Type B pancreatic cell (in vitro differentiated cells): ENCODE measurements around the gene ASCL5. TPM values are rescaled to one million over a fixed set of nuclear protein-coding genes. Genes with fewer than 3 reads are reported as not detected.

Experiments
- DNase-seq: peaks from one replicate; pipeline ENCODE4 v3.0.0; 2021; ENCODE audit warnings: mixed read lengths; ENCODE audit not compliant: unreplicated experiment; ENCODE audit errors: extremely low spot score
- H3K27ac Mint-ChIP-seq: 2 replicates; pipeline ENCODE4 v1.8.0; 2021; ENCODE audit warnings: mild to moderate bottlenecking, mixed read lengths
- H3K27me3 Mint-ChIP-seq: 2 replicates; pipeline ENCODE4 v1.8.0; 2021; ENCODE audit warnings: mixed read lengths
- H3K36me3 Mint-ChIP-seq: 2 replicates; pipeline ENCODE4 v1.8.0; 2021; ENCODE audit warnings: mixed read lengths
- H3K4me1 Mint-ChIP-seq: one replicate; pipeline ENCODE4 v1.8.0; 2021; ENCODE audit warnings: mixed read lengths; ENCODE audit not compliant: unreplicated experiment
- H3K4me3 Mint-ChIP-seq: 2 replicates; pipeline ENCODE4 v1.8.0; 2021; ENCODE audit warnings: mild to moderate bottlenecking, mixed read lengths
- H3K9me3 Mint-ChIP-seq: 2 replicates; pipeline ENCODE4 v1.8.0; 2021; ENCODE audit warnings: mixed read lengths
- total RNA-seq: library from RNA; stranded (reverse); gene quantifications from 2 replicates; pipeline ENCODE4 v1.2.1, GENCODE V29; 2021; ENCODE audit warnings: low replicate concordance
- TF ChIP-seq, protein P1 (sequence below): fragments of 200-600 bp; sonication (generic); conservative IDR thresholded peaks from 2 replicates; pipeline ENCODE4 v1.5.0; 2021; ENCODE audit warnings: antibody characterized with exemption, mild to moderate bottlenecking

Gene ASCL5
- total RNA-seq, 1 donor from 2014 or later = not detected

DNA sequence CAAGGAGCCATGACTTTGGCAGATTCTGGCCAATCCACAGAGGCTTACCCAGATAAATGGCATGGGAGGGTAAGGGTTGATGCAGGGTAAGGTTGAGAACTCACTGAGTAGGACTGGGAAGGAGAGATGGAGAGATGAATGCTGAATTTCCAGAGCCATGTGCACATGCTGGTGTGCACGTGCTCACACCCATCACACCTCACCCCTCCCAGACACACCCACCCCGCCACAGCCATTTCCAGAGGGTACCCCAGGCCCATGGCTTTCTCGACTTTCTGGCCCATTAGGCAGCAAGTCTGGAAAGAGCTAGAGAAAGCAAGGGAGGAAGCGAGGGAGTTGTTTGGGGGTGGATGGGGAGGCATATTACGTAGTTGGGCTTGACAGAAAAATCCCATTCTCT lies 16.4 kb downstream of the ASCL5 start:
- no peaks in the 10 kb centered on the region for H3K36me3 Mint-ChIP-seq
- H3K9me3 Mint-ChIP-seq = no peaks in the 10 kb centered on the region
- H3K27ac Mint-ChIP-seq = peak overlapping the region; percentile 52
- peaks cover 17% of the 10 kb centered on the region for H3K27me3 Mint-ChIP-seq
- DNase-seq = no peak
- H3K4me1 Mint-ChIP-seq = peaks cover 6% of the 10 kb centered on the region
- H3K4me3 Mint-ChIP-seq = no peak overlapping the region
- TF ChIP-seq, protein P1, sequence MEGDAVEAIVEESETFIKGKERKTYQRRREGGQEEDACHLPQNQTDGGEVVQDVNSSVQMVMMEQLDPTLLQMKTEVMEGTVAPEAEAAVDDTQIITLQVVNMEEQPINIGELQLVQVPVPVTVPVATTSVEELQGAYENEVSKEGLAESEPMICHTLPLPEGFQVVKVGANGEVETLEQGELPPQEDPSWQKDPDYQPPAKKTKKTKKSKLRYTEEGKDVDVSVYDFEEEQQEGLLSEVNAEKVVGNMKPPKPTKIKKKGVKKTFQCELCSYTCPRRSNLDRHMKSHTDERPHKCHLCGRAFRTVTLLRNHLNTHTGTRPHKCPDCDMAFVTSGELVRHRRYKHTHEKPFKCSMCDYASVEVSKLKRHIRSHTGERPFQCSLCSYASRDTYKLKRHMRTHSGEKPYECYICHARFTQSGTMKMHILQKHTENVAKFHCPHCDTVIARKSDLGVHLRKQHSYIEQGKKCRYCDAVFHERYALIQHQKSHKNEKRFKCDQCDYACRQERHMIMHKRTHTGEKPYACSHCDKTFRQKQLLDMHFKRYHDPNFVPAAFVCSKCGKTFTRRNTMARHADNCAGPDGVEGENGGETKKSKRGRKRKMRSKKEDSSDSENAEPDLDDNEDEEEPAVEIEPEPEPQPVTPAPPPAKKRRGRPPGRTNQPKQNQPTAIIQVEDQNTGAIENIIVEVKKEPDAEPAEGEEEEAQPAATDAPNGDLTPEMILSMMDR = no peak

DNA sequence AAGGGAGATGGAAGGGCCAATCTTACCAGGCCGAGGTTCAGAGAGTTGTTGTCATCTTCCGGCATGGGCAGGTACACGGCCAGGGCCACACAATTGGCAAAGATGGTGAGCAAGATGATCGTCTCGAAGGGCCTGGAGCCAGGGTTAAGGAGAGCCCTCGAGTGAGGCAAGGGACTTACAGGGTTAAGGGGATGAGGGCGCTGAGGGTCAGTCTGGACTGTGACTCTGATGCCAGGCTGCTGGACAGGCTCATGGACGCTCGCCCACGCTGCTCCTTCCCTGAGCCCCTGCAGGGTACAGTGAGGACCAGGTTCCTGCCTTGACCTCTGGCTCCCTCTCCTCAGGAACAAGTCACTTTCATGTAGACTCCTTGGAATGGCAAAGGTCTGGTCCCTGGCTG lies 16.8 kb downstream of the ASCL5 start:
- Mint-ChIP-seq H3K27me3 (peaks cover 16% of the 10 kb centered on the region), H3K27ac (no peak overlapping the region), H3K9me3 (no peaks in the 10 kb centered on the region), H3K4me3 (no peak overlapping the region), H3K4me1 (peaks cover 6% of the 10 kb centered on the region), H3K36me3 (no peaks in the 10 kb centered on the region)
- DNase-seq = no peak
- TF ChIP-seq, protein P1 = no peak

DNA sequence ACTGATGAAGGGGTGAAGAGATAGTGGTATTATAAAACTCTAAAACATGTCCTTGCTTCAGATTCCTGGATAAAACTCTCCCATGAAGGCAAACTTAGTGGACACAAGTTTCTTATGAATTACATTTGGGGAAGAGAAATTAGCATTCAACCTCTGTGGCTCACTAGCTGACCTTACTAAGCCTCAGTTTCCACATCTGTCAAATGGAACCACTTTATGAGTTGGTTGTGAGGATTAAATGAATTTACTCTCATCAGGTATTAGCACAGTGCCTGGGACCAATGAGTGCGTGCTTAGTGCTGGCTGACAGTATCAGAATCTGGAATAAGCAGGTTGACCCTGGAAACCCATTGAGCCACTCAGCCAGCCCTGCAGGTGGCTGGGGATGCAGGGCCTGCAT lies 17.3 kb downstream of the ASCL5 start:
- TF ChIP-seq, protein P1 = no peak
- no peak overlapping the region for H3K4me3 Mint-ChIP-seq
- peaks cover 13% of the 10 kb centered on the region for H3K27me3 Mint-ChIP-seq
- no peaks in the 10 kb centered on the region for H3K36me3 Mint-ChIP-seq
- DNase-seq = no peak
- H3K27ac Mint-ChIP-seq = no peak overlapping the region
- H3K4me1 Mint-ChIP-seq = peaks cover 6% of the 10 kb centered on the region
- no peaks in the 10 kb centered on the region for H3K9me3 Mint-ChIP-seq

DNA sequence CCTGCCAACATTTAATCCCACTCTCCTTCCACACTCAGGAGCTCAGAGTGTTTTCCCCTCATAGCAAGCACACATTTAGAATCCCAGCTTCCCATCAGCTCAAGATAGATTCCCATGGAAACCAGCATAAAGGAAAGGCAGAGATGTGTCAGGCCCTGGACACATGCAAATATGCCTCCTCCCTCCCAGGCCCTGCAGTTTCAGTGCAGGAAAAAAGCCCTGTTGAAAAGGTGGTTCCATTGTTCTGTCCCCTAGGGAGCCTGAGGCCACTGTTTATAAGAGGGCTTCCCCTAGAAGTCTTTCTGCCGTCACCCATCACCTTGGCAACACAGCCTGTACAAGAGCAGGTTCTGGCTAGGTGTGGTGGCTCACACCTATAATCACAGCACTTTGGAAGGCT lies 18.4 kb downstream of the ASCL5 start:
- peak overlapping the region; percentile 73 for H3K27ac Mint-ChIP-seq
- no peak overlapping the region for H3K4me3 Mint-ChIP-seq
- peaks cover 12% of the 10 kb centered on the region for H3K4me1 Mint-ChIP-seq
- H3K9me3 Mint-ChIP-seq = no peaks in the 10 kb centered on the region
- DNase-seq = no peak
- H3K27me3 Mint-ChIP-seq = peaks cover 6% of the 10 kb centered on the region
- H3K36me3 Mint-ChIP-seq = no peaks in the 10 kb centered on the region
- TF ChIP-seq, protein P1 = no peak

DNA sequence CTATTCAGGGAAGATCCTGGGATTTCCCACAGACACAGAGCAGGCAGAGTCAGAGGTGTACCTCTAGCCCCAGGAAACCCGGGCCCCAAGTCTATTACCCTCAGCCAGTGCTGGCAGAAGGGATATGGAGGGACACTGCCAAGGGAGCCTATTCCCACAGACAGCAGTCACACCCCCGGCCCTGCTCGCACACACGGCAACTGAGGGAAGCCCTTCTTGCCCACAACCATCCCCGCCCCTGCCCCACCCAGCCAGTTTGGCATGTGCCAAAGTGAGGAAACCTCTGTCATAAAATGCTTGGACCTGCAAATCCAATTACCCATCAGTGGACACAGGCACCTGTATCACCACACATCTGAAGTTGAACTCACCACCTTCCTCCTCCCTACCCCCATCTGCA lies 21.3 kb downstream of the ASCL5 start:
- H3K4me3 Mint-ChIP-seq = no peak overlapping the region
- H3K27ac Mint-ChIP-seq = no peak overlapping the region
- no peaks in the 10 kb centered on the region for H3K27me3 Mint-ChIP-seq
- H3K36me3 Mint-ChIP-seq = no peaks in the 10 kb centered on the region
- TF ChIP-seq, protein P1 = no peak
- no peaks in the 10 kb centered on the region for H3K9me3 Mint-ChIP-seq
- DNase-seq = no peak
- H3K4me1 Mint-ChIP-seq = peaks cover 12% of the 10 kb centered on the region

DNA sequence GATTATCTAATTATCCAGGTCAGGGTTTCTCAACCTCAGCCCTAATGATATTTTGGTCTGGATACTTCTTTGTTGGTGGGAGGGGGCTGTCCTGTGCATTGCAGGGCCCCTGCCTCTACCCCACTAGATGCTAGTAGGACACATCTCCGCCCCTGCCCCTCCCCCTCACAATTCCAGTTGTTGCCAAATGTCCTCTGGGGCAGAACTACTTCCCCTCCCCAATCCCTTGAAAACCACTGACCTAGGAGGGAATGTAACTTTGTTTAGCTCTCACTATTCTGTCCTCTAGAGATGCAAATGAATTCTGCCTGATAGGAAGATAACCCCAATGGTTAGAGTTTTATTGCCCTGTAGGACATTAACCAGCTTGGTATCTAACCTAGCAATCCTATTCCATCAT lies 22.8 kb downstream of the ASCL5 start:
- peaks cover 17% of the 10 kb centered on the region for H3K4me1 Mint-ChIP-seq
- no peaks in the 10 kb centered on the region for H3K36me3 Mint-ChIP-seq
- H3K27me3 Mint-ChIP-seq = no peaks in the 10 kb centered on the region
- H3K27ac Mint-ChIP-seq = no peak overlapping the region
- DNase-seq = no peak
- H3K4me3 Mint-ChIP-seq = no peak overlapping the region
- H3K9me3 Mint-ChIP-seq = no peaks in the 10 kb centered on the region
- TF ChIP-seq, protein P1 = no peak
